ENCODE results near the gene PEMT.

DNA sequence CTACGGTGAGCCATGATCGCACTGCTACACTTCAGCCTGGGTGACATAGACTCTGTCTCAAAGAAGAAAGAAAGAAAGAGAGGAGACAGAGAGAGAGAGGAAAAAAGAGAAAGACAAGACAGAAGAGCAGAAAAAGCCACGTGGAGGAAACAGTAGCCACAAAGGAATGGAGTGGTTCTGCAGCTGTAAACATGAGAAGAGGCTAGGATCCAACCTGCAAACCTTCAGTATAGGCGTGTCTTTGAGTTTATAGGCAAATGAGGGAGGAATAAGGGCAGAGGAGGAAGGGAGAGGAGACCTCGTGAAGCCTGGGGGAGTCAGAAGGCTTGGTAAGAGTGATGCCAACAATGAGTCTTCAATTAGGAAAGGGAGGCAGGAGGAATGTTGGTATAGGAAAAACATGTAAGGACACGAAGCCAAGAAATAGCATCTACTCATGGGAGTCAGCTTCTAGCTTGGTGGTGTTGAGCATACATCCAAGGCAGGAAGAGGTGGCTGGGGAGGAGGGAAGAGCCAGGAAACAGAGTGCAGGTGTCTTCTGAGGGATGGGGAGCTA, 110.8 kb downstream of the PEMT start:
- TF ChIP-seq, protein P1, sequence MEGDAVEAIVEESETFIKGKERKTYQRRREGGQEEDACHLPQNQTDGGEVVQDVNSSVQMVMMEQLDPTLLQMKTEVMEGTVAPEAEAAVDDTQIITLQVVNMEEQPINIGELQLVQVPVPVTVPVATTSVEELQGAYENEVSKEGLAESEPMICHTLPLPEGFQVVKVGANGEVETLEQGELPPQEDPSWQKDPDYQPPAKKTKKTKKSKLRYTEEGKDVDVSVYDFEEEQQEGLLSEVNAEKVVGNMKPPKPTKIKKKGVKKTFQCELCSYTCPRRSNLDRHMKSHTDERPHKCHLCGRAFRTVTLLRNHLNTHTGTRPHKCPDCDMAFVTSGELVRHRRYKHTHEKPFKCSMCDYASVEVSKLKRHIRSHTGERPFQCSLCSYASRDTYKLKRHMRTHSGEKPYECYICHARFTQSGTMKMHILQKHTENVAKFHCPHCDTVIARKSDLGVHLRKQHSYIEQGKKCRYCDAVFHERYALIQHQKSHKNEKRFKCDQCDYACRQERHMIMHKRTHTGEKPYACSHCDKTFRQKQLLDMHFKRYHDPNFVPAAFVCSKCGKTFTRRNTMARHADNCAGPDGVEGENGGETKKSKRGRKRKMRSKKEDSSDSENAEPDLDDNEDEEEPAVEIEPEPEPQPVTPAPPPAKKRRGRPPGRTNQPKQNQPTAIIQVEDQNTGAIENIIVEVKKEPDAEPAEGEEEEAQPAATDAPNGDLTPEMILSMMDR (IDR thresholded peaks at IDR 0.05; ENCODE audit: low read length): no peak
- TF ChIP-seq EZH2 (optimal IDR thresholded peaks at IDR 0.05; ENCODE audit: low read depth, low read length): no peak

Measured in MM.1S (cell line).